Liver (tissue), 9 donors: ENCODE measurements around the gene FGD5. TPM values are rescaled to one million over a fixed set of nuclear protein-coding genes. Genes with fewer than 3 reads are reported as not detected.

Experiments
- DNase-seq: peaks from one replicate; pipeline ENCODE4 v3.0.0-alpha.2; 2017; ENCODE audit warnings: low spot score
- H3K27ac ChIP-seq, 2 donors: one replicate each; pipeline ENCODE4 v1.7.0; 2013; ENCODE audit warnings: inconsistent platforms in 2 of 2, low read length in 2 of 2, control low read depth in 1 of 2, low read depth in 1 of 2, mild to moderate bottlenecking in 1 of 2
- H3K27me3 ChIP-seq, 4 donors: one replicate each; pipeline versions ENCODE4 v1.6.1 to v1.7.0; 2013; ENCODE audit warnings: low read length in 3 of 4, inconsistent platforms in 1 of 4, mild to moderate bottlenecking in 1 of 4, moderate library complexity in 1 of 4; ENCODE audit not compliant: control insufficient read depth in 4 of 4, insufficient read depth in 4 of 4
- H3K36me3 ChIP-seq, 4 donors: one replicate each; pipeline versions ENCODE4 v1.6.1 to v1.7.0; 2013; ENCODE audit warnings: low read length in 3 of 4, mild to moderate bottlenecking in 3 of 4, low read depth in 1 of 4, moderate library complexity in 1 of 4; ENCODE audit not compliant: control insufficient read depth in 4 of 4, insufficient read depth in 3 of 4
- H3K4me1 ChIP-seq, 4 donors: one replicate each; pipeline versions ENCODE4 v1.6.1 to v1.7.0; 2013; ENCODE audit warnings: low read length in 3 of 4, mild to moderate bottlenecking in 3 of 4, moderate library complexity in 1 of 4; ENCODE audit not compliant: control insufficient read depth in 4 of 4, insufficient read depth in 4 of 4
- H3K4me3 ChIP-seq, 3 donors: one replicate each; pipeline versions ENCODE4 v1.6.1 to v1.7.0; 2013; ENCODE audit warnings: low read length in 3 of 3, control low read depth in 1 of 3, low read depth in 1 of 3, mild to moderate bottlenecking in 1 of 3
- H3K9ac ChIP-seq, 2 donors: one replicate each; pipeline ENCODE4 v1.7.0; 2013; ENCODE audit warnings: low read length in 2 of 2, mild to moderate bottlenecking in 2 of 2, moderate library complexity in 2 of 2, control low read depth in 1 of 2, low read depth in 1 of 2
- H3K9me3 ChIP-seq, 4 donors: one replicate each; pipeline versions ENCODE4 v1.6.1 to v1.7.0; 2013; ENCODE audit warnings: low read length in 3 of 4; ENCODE audit not compliant: control insufficient read depth in 4 of 4
- EGR1 ChIP-seq, 2 donors: IDR thresholded peaks; 2 replicates each; pipeline ENCODE4 v1.6.1; 2016 to 2018; ENCODE audit warnings: antibody characterized with exemption in 2 of 2, low read depth in 2 of 2
- GABPA ChIP-seq, 2 donors: IDR thresholded peaks in 1 of 2; conservative IDR thresholded peaks in 1 of 2; 2 replicates each; pipeline ENCODE4 v1.6.1; 2016; ENCODE audit warnings: antibody characterized with exemption in 2 of 2, mild to moderate bottlenecking in 1 of 2, moderate library complexity in 1 of 2
- HNF4A ChIP-seq, 2 donors: conservative IDR thresholded peaks; 2 replicates each; pipeline ENCODE4 v1.6.1; 2016; ENCODE audit warnings: antibody characterized with exemption in 2 of 2, mild to moderate bottlenecking in 2 of 2
- HNF4G ChIP-seq: IDR thresholded peaks from 2 replicates; pipeline ENCODE4 v1.6.1; 2016; ENCODE audit warnings: antibody characterized with exemption
- JUND ChIP-seq, 2 donors: IDR thresholded peaks; 2 replicates each; pipeline ENCODE4 v1.6.1; 2016; ENCODE audit warnings: antibody characterized with exemption in 2 of 2
- MAX ChIP-seq: IDR thresholded peaks from 2 replicates; pipeline ENCODE4 v1.6.1; 2016; ENCODE audit warnings: antibody characterized with exemption
- NR2F2 ChIP-seq: IDR thresholded peaks from 2 replicates; pipeline ENCODE4 v1.6.1; 2016; ENCODE audit warnings: antibody characterized with exemption
- RAD21 ChIP-seq, 2 donors: IDR thresholded peaks; 2 replicates each; pipeline ENCODE4 v1.6.1; 2016; ENCODE audit warnings: antibody characterized with exemption in 2 of 2, mild to moderate bottlenecking in 2 of 2
- RXRA ChIP-seq, 2 donors: IDR thresholded peaks; 2 replicates each; pipeline ENCODE4 v1.6.1; 2017 to 2018; ENCODE audit warnings: antibody characterized with exemption in 2 of 2, mild to moderate bottlenecking in 1 of 2
- SP1 ChIP-seq: IDR thresholded peaks from 2 replicates; pipeline ENCODE4 v1.6.1; 2018; ENCODE audit warnings: antibody characterized with exemption, mild to moderate bottlenecking
- TAF1 ChIP-seq: conservative IDR thresholded peaks from 2 replicates; pipeline ENCODE4 v1.6.1; 2016; ENCODE audit warnings: antibody characterized with exemption, mild to moderate bottlenecking
- YY1 ChIP-seq: IDR thresholded peaks from 2 replicates; pipeline ENCODE4 v1.6.1; 2016; ENCODE audit warnings: antibody characterized with exemption, mild to moderate bottlenecking
- WGBS: extraction: QIAGEN DNeasy Blood & Tissue Kit; methylation state at CpG from one replicate; pipeline ENCODE4 v1.1.7; 2013; 5-methylcytosine and 5-hydroxymethylcytosine counted together
- polyA plus RNA-seq, 2 donors: library from polyadenylated mRNA; stranded (reverse) in 1 of 2; unstranded in 1 of 2; fragments of 200-250 nt in 1 of 2; fragments of >200 nt in 1 of 2; fragmentation: Nextera tagmentation in 1 of 2; extraction: Ambion mirVana in 1 of 2; gene quantifications; one replicate each; pipeline versions ENCODE4 v1.2.1 to v1.2.3, GENCODE V29; 2013 to 2015
- total RNA-seq, 2 donors: library from RNA; depleted of rRNA; stranded (reverse); fragments of >200 nt; gene quantifications; one replicate each; pipeline ENCODE4 v1.2.3, GENCODE V29; 2014
- TF ChIP-seq, protein P1 (sequence below): IDR thresholded peaks from 2 replicates; pipeline ENCODE4 v1.6.1; 2016; ENCODE audit warnings: antibody characterized with exemption
- donor health status: healthy.
- donor health status: healthy.
- donor health status: healthy.
- donor health status: healthy.
- donor health status: healthy.

FGD5 gene
- total and polyA plus RNA-seq, 4 donors, result 2.0 to 6.3 (median 3.1) TPM

GRCh38 chr3:14946236-14946635, 127.5 kb downstream of the FGD5 start:
- no peaks in the 10 kb centered on the region for H3K27me3 ChIP-seq
- TF ChIP-seq EGR1 (IDR thresholded peaks at IDR 0.05; ENCODE audit: low read depth in 2 of 2), result no peak
- TF ChIP-seq HNF4G, result no peak
- no peak for TF ChIP-seq MAX
- no peak for TF ChIP-seq HNF4A (conservative IDR thresholded peaks at IDR 0.05)
- TF ChIP-seq SP1, result no peak
- TF ChIP-seq GABPA (IDR thresholded peaks at IDR 0.05 in 1 of 2, conservative IDR thresholded peaks at IDR 0.05 in 1 of 2), result no peak
- TF ChIP-seq, protein P1, sequence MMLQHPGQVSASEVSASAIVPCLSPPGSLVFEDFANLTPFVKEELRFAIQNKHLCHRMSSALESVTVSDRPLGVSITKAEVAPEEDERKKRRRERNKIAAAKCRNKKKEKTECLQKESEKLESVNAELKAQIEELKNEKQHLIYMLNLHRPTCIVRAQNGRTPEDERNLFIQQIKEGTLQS, result no peak
- no peak for TF ChIP-seq YY1
- no peak for TF ChIP-seq TAF1
- no peak for TF ChIP-seq RXRA (IDR thresholded peaks at IDR 0.05)
- peaks cover 0 to 5% (median 2%) of the 10 kb centered on the region in 4 donors for H3K36me3 ChIP-seq
- H3K4me3 ChIP-seq, result peak overlapping the region; percentile 65 to 100 (median 87)
- H3K9ac ChIP-seq, result peak overlapping the region; percentile 73 to 82
- peak overlapping the region in 1 of 2 donors; percentile 98 for H3K27ac ChIP-seq
- DNase-seq, result no peak
- H3K9me3 ChIP-seq, result no peaks in the 10 kb centered on the region
- 25% methylated on average over 4 of the region's 4 CpGs for WGBS
- H3K4me1 ChIP-seq, result peaks cover 8 to 40% (median 36%) of the 10 kb centered on the region in 4 donors

- Histone ChIP-seq H3K36me3 (peaks cover 0 to 5% (median 2%) of the 10 kb centered on the region in 4 donors), H3K9ac (peak overlapping the region; percentile 73 to 82), H3K27ac (peak overlapping the region; percentile 98), H3K27me3 (no peaks in the 10 kb centered on the region), H3K4me1 (peaks cover 8 to 40% (median 36%) of the 10 kb centered on the region in 4 donors), H3K9me3 (no peaks in the 10 kb centered on the region), H3K4me3 (peak overlapping the region; percentile 65 to 100 (median 87))
- TF ChIP-seq RAD21 (IDR thresholded peaks at IDR 0.05) (peak in 1 of 2 donors; percentile 2), EGR1 (IDR thresholded peaks at IDR 0.05; ENCODE audit: low read depth in 2 of 2) (no peak), TAF1 (no peak)
- no peak for DNase-seq
- WGBS, result under 1% methylated on average over 8 of the region's 8 CpGs
These were observed 128.0 kb downstream of the FGD5 start for GRCh38 chr3:14946739-14947099.

DNA sequence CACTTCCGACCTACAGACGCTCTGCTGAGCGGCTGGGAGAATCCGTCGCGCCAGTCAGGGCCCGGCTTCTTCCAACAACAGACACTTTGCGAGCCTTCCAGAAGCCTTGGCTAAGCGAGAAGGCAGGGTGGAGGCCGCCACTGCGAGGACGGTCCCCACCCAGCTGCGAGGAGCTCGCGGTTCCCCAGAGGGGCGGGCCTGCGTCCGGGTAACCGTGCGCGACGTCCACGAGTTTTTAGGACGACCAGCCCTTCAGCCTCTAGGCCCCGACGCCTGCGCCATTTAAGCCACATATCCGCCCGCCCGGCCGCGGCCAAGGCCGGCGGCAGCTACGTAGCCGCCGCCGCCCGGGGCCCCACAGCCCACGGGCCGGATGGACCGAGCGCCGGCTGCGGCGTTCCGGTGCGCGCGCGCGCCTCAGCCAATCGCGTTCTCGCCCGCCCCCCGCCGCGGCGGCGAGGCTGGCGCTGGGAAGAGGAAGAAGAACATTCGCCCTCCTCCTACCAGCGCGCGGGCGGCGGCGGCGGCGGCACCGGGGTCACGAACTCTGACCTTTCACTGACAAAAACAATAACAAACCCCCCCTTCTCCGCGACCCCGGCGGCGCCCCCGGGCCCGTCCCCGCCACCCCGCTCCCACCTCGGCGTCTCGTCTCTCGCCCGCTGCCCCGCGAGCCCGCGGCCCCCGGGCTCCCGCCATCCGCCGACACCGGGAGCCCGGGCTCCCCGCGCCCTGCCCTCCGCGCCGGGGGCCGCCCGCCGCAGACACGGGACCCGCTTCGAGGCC, 128.5 kb downstream of the FGD5 start, which contains the start of gene NR2C2:
Gene NR2C2, plus strand, starts transcription at position 484 of the 786 bp plus-strand sequence. CDS start 56,332 bp downstream, outside the sequence.
- peaks cover 0 to 5% (median 2%) of the 10 kb centered on the region in 4 donors for H3K36me3 ChIP-seq
- no peaks in the 10 kb centered on the region for H3K9me3 ChIP-seq
- peak within 1 kb of the TSS; percentile 82 to 91 for H3K9ac ChIP-seq
- H3K27me3 ChIP-seq, result no peaks in the 10 kb centered on the region
- WGBS, result under 1% methylated on average over 108 of the region's 108 CpGs
- peaks cover 8 to 40% (median 36%) of the 10 kb centered on the region in 4 donors for H3K4me1 ChIP-seq
- H3K27ac ChIP-seq, result peak within 1 kb of the TSS; percentile 98
- peak; percentile 39 to 42 for TF ChIP-seq RXRA (IDR thresholded peaks at IDR 0.05)
- TF ChIP-seq SP1, result no peak
- TF ChIP-seq HNF4A (conservative IDR thresholded peaks at IDR 0.05), result no peak
- TF ChIP-seq JUND (IDR thresholded peaks at IDR 0.05), result no peak
- TF ChIP-seq, protein P1, result no peak
- peak; percentile 57 for TF ChIP-seq NR2F2
- peak; percentile 87 for DNase-seq
- H3K4me3 ChIP-seq, result peak within 1 kb of the TSS; percentile 91 to 100 (median 93)
